AG09309 (cell line): ENCODE measurements around the gene CD300LG.
"Not testable (repeated sequence)": the region's sequence is repeated elsewhere in the genome, so short reads cannot be mapped to it uniquely, and the experiment has no call there.

ENCODE experiments used
- DNase-seq: peaks from one replicate; pipeline ENCODE4 v3.0.0-alpha.2; 2010; ENCODE audit warnings: low read depth
- H3K4me3 ChIP-seq: 2 replicates; pipeline ENCODE4 v1.5.1; 2011; ENCODE audit warnings: mild to moderate bottlenecking, low read depth, low read length, moderate library complexity; ENCODE audit not compliant: control insufficient read depth
- CTCF ChIP-seq: IDR thresholded peaks from 2 replicates; pipeline ENCODE4 v1.5.1; 2011; ENCODE audit warnings: mild to moderate bottlenecking, low read depth, low read length, inconsistent platforms; ENCODE audit not compliant: insufficient read depth, control insufficient read depth; ENCODE audit errors: missing control alignments

CD300LG gene, protein sequence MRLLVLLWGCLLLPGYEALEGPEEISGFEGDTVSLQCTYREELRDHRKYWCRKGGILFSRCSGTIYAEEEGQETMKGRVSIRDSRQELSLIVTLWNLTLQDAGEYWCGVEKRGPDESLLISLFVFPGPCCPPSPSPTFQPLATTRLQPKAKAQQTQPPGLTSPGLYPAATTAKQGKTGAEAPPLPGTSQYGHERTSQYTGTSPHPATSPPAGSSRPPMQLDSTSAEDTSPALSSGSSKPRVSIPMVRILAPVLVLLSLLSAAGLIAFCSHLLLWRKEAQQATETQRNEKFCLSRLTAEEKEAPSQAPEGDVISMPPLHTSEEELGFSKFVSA

GRCh38 chr17:43846963-43847371 is at the start of gene CD300LG:
TSS of gene CD300LG (plus strand) at chr17:43847176. CDS start at chr17:43847217, 41 bp downstream.
- no peak for DNase-seq

DNA sequence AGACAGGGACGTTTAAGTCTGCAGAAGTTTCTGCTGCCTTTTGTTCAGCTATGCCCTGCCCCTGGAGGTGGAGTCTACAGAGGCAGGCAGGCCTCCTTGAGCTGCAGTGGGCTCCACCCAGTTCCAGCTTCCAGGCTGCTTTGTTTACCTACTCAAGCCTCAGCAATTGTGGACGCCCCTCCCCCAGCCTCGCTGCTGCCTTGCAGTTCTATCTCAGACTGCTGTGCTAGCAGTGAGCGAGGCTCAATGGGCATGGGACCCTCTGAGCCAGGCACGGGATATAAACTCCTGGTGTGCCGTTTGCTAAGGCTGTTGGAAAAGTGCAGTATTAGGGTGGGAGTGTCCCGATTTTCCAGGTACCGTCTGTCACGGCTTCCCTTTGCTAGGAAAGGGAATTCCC is 49.0 kb upstream of the CD300LG start:
- H3K4me3 ChIP-seq, DNase-seq: not testable (repeated sequence)

More at GRCh38 chr17:43846963-43847371, at the start of gene CD300LG:
- H3K4me3 ChIP-seq: no peak within 1 kb of the TSS
- no peak for TF ChIP-seq CTCF

GRCh38 chr17:43799047-43799446 is 47.9 kb upstream of the CD300LG start:
- H3K4me3 ChIP-seq: no peak overlapping the region
- TF ChIP-seq CTCF: no peak
- no peak for DNase-seq

- TF ChIP-seq CTCF: no peak
- no peak for DNase-seq
- no peak overlapping the region for H3K4me3 ChIP-seq
These were observed 46.2 kb upstream of the CD300LG start for GRCh38 chr17:43800736-43801135.

- no peak for TF ChIP-seq CTCF
- DNase-seq: no peak
- H3K4me3 ChIP-seq: no peak overlapping the region
These were observed 45.1 kb upstream of the CD300LG start for GRCh38 chr17:43801844-43802243.

GRCh38 chr17:43803758-43804157 is 43.2 kb upstream of the CD300LG start:
- DNase-seq: no peak
- TF ChIP-seq CTCF: no peak

DNA sequence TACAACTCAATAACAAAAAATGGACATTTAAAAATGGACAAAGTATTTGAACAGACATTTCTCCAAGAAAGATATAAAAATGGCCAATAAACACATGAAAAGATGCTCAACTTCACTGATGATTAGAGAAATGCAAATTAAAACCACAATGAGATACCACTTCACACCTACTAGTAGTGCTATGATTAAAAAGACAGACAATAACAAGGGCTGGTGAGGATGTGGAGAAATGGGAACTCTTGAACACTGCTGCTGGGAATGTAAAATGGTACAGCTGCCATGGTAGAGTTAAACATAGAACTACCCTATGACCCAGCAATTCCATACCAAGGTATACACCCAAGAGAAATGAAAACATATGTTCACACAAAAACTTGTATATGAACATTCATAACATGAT is 41.9 kb upstream of the CD300LG start:
- H3K4me3 ChIP-seq: no peak overlapping the region
- no peak for TF ChIP-seq CTCF
- DNase-seq: no peak

More at GRCh38 chr17:43803758-43804157, 43.2 kb upstream of the CD300LG start:
- no peak overlapping the region for H3K4me3 ChIP-seq
